NK-92 (cell line): ENCODE measurements around the gene ILKAP.

Source experiments
- DNase-seq: peaks from one replicate; lab custom pipeline; 2025; ENCODE audit not compliant: unreplicated experiment; lab: John Stamatoyannopoulos, UW

The ILKAP gene, protein sequence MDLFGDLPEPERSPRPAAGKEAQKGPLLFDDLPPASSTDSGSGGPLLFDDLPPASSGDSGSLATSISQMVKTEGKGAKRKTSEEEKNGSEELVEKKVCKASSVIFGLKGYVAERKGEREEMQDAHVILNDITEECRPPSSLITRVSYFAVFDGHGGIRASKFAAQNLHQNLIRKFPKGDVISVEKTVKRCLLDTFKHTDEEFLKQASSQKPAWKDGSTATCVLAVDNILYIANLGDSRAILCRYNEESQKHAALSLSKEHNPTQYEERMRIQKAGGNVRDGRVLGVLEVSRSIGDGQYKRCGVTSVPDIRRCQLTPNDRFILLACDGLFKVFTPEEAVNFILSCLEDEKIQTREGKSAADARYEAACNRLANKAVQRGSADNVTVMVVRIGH

DNA sequence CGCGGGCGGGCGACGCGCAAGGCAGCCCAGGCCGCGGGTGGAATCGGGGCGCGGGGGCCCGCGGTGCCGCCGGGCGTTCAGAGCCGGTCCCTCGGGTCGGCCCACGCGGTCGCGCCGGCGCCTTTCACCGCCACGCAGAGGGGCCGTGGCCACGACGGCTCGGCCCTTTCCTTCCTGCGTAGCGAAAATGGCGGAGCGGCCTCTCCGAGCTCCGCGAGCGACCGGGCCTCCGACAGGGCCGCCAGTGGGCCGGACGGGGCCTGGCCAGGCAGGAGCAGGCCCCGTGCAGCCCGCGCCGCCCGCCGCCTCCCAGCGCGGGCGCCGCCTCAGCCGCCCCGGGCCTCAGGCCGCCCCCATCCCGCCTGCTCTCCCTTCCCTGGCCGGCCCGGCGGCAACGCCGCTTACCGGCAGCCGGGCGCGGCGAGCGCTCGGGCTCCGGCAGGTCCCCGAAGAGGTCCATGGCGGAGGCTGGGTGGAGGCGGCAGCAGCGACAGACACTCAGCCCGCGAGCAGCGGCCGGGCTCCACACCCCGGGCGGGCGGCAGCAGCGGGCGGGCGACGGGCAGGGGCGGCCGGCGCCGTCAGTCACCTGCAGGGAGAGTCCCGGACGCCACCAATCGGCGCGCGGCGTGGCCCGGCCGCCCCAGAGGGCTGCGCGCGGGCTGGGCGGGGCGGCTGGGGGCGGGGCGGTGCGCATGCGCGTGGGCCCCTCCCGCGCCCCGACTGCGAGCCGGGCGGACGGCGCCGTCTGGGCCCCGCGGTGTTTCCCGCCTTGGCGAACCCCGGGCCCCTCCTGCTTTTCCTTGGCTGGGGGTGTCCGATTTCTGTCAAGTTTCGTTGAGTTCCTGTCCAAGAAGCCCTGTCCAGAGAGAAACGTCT, at the start of gene ILKAP:
Gene ILKAP (minus strand): TSS at position 602 of the 879 bp plus-strand sequence. CDS start 142 bp downstream, at position 460.
- DNase-seq = peak; percentile 35

DNA sequence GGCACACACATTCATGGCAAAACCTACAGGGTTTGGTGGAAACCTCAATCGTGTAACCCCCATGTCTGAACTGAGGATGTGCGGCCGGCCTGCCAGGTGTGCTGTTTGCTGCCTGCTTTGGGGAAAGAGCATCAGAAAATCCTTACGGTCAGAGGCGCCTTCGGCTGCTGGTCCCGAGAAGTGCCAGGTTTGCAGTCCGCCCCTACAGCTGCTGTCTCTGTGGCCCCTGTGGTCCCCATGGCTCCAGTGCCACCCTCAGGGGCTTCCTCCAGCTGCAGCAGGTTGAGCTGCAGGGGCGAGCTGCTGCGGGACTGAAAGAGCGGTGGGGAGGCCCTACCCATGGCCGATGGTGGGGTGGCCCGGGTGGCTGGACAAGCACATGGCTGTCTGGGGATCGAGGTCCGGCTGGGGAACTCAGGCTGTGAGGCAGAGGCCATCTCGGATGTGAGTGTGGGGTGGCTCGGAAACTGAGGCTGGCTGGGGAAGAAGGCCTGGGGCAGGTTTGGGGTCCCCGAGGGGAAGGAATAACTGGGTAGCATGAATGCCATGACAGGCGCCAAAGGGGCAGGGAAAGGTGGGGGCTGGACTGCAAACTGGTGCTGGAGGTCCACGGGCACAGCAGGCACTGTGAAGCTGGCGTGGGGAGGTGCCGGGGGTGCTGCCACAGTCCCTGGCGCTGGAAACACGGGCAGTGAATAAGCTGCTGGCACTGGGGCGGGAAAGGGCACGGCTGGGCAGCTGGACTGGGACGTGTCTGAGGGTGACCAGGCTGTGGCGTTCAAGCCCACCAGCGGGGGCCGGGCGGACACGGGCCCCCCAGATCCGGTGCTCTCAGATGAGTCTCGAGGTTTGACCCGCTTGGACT, 49.5 kb upstream of the ILKAP start:
- DNase-seq = no peak

DNA sequence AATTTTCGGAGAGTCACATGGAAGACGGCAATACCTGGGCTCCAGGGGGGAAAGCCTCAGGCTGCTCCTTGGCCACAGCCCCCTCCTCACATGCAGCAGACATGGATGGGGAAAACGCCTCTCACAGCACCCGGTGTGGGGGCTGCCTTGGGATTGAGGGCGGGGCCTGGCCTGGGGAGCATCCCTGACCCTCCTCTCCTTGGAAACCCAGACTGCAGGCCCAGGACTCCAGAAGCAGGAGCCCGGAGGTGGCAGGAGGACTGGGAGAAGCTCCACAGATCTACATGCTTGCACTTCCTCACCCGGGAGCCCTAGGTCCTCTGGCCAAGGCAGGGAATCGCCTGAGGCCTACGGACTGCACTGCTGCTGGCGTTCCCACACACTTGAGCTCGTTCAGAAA, 48.5 kb upstream of the ILKAP start:
- no peak for DNase-seq

DNA sequence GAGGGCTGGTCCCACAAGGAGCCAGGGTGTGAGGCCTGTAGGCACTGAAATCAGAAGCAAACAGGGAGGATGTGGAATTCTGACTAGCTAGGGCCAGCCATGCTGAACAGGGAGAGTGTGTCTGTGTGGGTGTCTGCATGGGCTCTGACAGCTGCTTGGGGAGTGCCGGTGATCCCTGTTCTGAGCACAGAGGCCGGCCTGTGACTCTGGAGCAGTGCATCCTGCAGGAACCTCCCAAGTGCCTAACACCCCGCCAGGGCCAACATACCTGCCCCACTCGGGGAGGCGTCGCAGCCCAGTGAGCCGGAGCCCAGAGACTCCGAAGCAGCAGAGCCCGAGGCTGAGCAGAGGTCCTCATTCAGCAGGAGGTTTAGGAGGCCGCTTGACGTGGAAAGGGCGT, 47.8 kb upstream of the ILKAP start:
- no peak for DNase-seq

DNA sequence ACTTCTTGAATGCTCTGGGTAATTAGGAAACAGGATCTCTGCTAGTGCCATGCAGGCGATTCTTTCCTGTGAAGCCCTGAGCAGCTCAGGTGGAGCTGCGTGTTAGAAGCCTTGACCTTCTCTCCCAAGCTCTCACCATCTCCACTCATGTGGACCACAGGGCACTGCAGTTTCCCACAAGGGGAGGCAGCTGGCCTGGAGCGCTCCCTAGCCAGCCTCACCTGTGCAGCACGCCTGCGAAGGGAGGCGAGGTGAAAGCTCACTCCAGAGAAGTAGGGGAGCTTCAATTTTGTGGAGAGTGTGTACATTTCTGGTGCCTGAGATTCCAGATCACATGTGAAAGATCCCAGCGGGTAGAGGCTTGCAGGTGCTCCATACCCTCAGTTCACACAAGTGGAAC, 47.4 kb upstream of the ILKAP start:
- DNase-seq = no peak

DNA sequence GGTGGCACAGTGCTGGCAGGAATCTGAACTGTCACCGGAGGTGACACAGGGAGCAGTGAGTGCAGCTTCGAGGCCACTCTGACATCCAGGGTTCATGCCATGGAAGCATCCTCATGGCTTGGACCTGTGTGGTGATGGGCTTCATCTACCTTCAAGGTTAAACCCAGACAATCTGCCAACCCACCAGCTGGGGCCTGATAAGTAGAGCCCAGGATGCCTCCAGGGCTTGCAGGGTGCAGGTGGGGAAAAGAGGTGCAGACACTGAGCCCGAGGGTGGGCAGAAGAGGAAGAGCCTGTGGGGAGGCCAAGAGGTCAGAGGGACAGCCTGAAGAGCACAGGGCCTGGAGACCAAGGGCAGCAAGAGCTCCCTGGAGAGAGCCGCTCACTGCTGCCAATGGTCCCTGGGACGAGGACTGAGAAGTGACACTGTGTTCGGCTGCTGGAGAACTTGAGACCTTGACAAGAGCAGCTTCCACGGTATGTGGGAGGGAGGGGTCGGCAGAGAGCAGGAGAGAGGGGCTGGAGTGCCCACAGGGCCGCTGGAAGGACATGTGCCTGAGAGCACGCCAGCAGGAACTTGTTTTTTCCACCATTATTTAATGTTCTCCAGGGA, 44.5 kb upstream of the ILKAP start:
- no peak for DNase-seq

DNA sequence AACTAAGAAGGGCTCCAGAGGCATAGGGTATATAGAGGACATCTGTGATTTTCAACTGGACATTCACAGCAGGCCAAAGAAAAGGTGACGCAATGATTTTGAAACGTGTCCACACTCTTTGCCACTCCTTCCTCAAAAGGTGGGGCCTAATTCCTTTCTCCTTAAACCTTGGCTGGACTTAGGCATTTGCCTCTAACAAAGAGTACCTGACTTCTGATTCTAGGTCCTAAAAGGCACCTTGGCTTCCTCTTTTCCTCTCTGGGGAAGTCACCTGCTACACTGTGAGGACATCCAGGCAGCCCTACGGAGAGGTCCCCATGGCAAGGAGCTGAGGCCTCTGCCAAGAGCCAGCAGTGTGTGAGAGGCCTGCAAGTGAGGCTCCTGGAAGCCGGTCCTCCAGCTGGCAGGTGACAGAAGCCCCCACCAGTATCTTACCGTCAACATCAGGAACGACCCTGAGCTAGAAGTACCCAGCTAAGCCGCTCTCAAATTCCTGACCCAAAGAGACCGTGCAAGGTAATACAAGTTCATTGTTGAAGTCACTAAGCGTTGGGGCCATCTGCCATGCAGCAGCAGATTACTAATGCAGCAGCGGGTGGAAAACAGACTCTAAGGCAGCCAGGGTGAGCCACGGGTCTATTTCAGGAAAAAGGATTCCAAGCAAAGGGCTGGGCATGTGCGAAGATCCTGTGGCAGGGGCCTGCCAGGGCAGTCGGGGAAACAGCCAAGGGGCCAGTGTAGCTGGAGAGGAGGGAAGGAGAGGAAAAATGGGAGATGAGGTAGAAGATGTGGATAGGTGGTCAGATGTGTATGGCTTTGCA, 43.7 kb upstream of the ILKAP start:
- no peak for DNase-seq

DNA sequence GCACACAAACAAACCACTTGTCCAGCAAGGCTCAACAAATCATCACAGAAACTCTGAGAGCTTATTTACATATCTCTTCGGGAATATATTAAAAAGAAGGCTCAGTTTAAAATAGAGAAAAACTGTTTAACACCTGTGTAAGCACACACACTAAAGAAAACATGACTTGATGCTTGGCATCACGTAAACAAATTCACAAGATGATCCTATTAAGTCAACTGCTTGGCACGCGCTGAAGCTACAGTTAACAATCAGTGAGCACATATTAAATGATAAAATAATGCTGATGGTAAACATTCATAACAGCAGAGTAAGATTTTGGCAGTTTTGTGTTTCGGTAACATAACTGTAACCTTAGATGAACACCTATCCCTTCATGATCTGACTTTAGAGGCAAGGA, 40.7 kb upstream of the ILKAP start:
- DNase-seq = no peak

DNA sequence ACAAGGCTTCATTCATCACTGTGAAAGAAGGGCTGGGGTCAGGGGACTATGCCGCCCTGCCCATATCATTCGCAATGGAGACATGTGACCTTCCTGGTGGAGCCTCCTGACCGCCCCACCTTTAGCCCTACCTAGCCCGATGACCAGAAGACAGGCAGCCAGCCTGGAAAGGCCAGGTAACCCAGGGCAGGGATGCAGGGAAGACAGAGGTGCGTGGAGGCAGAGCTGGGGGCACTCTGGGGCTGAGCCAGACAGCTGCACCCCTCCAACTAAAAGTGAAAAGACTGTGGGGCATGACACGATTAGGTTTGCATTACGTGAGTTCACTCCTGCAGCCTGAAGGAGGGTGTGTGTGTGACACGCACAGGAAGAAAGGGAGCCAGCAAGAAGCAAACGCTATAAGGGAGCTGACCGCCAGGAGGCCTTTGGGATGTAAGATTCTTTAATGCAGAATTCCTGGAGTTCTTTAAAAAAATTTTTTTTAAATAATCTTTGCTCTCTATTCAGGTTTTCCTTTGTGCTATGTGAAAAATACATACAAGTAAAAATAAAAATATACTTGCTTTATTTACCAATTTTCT, 40.1 kb upstream of the ILKAP start:
- DNase-seq = no peak

DNA sequence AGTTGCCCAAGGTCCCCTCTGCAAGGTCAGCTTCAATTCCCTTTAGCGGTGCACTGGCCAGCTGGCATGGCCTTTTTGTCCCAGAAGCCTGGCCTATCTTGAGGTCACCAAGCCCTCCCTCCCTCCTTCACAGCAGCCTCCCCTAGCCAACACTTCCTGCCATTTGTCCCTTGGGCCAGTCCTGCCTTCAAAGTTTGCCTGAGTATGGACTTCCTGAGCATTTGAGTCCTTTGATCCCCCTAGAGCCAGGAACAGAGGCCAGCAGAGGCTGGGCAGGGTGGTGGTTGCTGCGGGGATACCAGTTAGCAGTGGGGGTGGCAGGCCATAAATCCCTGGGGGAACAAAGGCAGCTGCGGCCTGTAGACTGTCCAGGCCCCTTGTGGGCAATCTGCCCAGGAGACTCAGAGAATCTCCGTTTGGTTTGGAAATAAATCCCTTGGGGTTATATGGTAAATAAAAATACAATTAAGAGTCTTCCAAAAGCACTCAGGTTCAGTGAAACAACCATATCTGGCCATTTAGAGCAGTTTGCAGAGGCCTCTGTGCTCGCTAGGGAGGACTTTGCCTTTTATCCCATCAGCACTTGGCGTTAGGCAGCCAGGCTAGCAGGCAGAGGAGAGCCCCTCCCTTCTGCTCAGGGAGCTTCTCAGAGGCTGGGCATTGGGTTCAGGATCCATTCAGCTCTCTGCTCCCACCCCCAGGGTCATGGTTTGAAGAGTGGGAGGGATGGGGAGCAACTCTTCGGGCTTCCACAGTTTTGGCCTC, 39.4 kb upstream of the ILKAP start:
- DNase-seq = no peak

DNA sequence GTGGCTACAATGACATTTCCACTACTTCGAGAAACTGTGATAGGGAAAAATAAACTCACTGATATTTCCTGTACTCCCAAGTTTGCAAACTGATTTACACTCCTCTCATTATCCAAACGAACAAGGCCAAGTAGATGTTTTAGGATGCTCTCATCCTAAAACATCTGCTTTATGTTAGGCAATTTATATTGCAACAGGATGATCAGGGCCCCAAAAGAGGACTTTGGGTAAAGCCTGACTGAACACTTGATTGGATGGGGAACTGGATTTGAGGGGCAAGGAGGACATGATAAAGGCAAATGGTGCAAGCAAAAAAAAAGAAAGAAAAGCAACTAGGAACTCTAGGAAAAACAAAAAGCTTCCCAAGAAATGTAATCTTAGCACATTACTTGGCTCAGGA, 38.5 kb upstream of the ILKAP start:
- DNase-seq = no peak

DNA sequence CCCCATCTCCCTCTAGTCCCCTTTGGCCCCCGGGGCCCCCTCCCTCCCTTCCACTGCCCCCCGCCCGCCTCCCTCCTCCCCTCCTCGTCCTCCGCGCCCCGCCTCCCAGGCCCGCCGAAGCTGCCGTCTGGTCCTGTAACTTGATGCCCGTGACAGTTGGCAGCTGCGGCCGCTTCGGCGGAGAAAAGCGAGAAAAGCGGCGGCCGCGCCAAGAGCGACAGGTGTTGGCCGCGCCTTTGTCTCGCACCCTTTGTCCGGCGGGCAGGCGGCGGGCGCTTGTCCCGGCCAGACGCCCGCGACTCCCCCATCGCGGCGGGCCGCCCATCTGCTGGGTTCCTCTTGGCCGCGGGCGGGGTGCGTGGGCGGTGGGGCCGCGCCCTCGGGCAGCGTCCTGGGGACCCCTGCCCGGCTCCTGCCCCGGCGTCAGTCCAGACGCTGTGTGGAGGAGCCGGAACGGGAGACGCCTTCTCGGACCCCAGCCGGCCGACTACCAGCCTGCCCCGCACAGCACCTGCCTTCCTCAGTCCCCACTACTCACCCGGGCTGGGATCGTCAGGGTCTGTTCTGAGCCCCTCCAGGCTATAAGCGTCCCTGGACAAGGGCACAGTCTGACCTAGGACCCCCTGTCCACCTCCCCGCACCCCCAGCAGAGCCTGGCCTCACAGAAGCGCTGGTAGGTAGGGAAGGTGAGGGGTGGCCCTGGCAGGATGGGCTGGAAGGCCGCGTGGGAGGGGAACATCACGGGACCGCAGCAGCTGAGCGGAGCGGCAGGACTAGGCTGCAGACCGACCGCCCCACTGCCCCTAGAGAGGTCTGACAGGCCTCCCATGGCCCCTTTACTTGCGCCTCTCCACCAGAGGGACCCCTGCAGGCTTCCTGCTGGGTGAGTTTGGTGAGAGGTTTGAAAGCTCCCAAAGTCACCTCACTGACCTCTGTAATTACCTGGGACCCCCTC, 37.5 kb upstream of the ILKAP start:
- DNase-seq = no peak

DNA sequence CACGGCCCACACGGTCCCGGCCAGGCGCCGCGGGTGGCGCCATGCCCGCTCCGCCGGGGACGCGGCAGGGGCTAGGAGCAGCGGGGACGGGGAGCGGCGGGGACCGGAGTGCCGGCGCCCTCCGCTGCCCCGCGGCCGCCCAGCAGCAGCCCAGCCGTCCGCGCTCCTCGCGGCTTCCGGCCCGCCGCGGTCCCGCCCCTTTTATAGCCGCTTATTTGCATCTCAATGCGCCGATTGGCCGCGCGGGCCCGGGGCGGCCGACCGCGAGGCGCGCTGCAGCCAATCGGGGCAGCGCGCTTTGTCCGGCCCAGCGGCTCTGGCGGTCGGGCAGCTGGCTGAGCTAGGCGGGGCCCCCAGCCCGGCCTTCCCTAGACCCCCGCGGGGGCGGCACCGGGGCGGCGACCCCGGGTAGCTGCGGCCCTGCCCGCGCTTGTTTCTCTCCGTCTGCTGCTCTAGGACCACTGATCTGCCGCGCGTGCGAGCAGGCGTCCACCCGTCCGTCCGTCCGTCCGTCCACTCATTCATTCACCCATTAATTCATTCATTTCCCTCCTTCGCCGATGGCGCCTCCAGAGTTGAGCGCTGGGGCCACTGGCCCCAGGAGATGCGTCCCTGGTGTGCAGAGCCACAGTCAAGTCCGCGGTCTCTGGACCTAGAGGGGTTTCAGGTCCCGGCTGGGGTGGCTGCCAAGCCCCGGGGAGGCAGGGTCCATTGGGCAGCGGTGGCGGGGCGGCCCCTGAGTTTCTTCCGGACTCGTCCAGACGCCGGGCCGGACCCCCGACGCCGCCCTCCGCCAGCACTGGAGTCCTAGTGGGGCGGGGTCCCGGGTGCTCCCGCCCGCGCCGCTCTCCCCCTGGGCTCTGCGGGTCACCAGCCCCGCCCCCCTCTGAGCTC, 36.6 kb upstream of the ILKAP start, which contains the start of gene HES6:
Gene HES6 (minus strand): TSS at position 176 of the 894 bp plus-strand sequence. CDS start 133 bp downstream, at position 43.
- no peak for DNase-seq

DNA sequence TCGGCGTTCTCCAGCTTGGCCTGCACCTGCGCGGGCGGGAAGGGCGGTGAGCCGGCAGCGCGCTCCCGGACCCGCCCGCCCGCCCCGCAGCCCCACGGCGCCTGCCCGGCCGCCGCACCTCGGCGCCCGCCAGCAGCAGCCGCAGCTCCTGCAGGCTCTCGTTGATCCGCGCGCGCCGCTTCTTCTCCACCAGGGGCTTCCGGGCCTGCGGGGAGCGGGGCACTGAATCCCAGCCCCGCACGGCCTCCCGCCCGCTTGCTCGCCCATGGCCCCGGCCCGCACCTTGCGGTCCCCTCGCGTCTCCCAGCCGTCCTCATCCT, 36.0 kb upstream of the ILKAP start:
- DNase-seq = no peak

DNA sequence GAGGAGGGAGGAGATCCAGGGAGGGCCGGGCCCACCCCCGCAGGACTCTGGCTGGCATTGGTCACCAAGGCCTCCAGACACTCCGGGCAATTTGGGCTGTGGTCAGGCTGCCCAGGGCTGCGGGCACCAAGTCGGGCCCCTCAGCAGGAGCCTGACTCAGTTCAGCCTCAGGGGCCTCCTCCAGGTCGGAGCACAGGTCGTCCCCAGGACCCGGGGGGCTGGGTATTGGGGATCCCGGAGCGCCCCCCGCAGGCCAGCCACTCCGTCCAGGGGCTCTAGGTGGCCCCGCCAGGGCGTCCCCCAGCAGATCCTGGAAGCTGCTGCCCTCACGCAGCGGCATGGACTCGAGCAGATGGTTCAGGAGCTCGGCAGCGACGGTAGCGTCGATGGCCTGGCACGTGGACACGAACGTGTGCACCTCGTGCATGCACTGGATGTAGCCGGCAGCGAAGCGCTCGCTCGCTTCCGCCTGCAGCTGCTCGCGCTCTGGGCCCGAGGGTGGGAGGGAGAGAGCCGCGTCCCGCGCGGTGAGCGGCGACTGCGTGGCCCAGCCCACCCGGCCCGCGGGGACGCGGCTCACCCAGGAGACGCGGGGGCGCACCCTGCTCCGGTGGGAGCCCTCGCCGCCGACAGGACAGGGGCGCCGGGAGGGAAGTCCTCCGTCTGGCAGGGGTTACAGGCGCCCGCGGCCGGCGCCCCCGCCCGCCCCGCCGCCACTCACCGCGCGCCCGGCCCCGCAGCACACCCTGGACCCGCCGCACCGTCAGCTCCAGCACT, 35.5 kb upstream of the ILKAP start:
- DNase-seq = no peak

DNA sequence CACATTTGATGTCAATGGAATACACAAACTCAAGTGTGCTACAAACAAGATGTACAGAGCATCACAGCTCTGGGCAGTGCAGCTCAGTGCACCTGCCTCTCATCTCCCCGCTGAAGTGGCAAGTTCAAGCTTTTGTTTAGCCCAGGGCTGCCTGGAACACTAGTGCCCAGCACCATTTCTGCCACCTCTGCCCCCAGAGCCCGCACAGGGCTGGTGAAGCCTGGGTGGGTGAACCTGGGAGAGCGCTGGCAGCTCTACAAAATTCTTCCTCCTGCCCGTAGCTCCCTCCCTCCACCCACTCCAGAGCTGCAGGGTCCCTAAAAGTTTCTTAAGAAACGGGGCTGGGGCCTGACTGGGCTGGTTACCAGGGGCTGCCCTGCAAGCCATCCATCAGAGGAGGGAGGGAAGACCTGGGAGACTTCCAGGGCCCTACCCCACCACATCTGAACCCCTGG, 34.8 kb upstream of the ILKAP start:
- no peak for DNase-seq
